ENCODE data around the gene WFDC1. TPM values are rescaled to one million over a fixed set of nuclear protein-coding genes. Genes with fewer than 3 reads are reported as not detected.

The WFDC1 gene
- polyA plus RNA-seq, 10 donors = 0.77 to 2.6 (median 1.5) TPM

DNA sequence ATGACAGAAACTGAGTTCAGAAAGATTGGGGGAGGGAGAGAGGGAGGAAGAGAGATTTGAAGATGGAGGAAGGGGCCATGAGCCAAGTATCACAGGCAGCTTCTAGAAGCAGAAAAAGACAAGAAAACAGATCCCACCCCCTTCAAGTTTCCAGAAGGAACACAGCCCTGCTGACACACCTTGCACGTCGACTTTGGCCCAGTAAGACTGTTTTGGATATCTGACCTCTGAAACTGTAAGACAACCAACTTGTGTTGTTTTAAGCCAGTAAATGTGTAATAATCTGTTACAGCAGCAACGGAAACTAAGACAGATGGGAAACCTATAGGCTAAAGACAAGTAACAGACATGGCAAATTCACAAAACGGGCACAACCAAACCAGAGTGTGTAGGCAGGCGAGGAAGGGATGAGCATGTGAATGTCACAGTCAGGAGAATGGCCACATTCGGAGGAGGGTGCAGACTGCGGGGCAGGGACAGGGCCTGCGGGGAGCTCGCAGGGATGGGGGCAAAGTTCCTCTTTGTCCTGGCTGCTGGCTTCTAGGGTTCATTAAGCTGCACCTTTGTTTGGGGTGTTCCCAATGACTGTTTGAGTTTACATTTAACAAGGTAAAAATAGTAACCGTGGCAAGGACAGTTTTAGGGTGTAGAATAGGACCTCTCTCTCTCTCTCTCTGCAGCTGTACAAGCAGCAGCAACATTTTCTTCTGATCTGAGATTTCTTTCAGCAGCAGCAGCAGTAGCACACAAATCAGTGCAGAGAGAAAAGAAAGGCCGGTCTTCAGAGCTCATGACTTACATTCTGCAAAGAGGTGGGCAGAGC, 55.4 kb downstream of the WFDC1 start:
- DNase-seq = no peak

DNA sequence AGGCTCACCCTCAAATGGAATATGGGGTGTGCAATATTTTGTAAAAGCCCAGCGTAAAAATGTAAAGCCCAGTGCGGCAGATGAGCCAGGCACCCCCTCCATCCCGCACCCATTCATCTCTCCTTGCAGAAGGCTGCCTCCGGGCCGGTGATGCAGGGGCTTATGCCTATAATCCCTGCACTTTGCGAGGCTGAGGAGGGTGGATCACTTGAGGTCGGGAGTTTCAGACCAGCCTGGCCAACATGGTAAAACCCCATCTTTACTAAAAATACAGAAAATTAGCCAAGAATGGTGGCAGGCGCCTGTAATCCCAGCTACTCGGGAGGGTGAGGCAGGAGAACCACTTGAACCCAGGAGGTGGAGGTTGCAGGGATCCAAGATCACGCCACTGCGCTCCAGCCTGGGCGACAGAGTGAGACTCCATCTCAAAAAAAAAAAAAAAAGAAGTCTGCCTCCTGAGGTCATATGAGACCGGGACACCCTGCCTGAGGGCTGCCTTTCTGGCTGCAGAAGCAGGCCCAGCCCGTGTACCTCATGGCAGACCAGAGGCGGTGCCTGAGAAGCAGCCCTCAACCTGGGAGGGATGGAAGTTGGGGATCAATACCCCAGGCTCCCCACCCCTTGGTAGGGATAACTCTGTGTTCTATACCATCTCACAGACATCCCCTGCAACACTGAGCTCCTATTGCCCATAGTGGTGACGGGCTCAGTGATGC, 56.2 kb downstream of the WFDC1 start:
- DNase-seq = no peak

DNA sequence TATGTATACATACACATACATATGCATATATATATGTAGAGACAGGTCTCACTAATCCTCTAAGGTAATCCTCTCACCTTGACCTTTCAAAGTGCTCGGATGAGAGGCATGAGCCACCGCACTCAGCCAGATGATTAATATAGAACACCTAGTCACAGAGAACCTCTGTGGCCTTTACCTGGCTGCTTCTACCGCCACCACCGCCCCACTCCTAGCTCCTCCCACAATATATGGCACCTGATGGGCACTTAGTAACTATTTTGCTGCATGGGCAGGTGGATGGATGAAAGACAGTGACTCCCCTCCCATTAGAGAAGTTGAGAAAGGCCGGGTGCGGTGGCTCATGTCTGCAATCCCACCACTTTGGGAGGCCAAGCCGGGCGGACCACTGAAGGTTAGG, 57.0 kb downstream of the WFDC1 start:
- DNase-seq = no peak

DNA sequence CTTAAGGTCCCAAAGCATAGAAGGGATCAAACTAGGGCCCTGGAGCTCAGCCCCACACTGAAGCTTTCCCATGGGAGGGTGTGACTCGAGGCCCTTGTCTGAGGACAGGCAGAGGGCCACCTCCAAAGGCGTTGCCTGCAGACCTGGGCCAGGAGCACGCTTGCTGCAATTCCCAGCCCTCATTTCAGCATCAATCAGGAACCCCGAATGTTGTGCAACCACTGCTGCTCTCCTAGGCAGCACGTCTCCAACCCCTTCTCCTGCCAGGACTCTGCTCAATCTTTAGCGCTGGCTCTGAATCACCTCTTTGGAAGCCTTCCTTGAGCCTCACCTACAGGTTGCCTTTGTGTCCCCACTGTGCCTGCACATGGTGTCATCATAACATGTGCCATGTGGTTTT, 59.6 kb downstream of the WFDC1 start:
- DNase-seq = no peak

DNA sequence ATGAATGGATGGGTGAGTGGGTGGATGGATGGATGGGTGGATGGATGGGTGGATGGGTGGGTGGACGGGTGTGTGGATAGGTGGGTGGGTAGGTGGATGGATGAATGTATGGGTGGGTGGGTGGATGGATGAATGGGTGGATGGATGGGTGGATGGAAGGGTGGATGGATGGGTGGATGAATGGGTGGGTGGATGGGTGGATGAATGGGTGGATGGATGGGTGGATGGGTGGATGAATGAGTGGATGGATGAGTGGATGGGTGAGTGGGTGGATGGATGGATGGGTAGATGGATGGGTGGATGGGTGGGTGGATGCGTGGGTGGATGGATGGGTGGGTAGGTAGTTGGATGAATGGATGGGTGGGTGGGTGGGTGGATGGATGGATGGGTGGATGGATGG, 60.5 kb downstream of the WFDC1 start:
- DNase-seq = no peak

DNA sequence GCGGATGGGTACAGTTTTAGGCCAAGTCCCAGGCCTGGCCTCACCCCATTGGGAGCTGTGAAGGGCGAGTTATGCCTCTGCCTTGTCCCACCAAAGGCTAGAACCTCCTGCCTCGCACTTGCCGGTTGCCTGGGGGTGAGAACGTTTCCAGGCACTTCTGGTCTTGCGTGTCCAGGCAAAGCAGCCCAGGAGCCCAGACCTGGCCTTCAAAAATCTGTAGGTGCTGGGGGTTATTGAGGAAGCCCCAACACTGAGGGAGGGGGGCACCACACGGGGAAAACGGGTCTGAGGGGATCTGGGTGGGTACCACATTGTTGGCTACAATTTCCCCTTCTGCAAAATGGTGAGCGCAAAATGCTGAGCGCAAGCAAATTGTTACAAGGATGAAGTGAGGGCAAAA, 61.5 kb downstream of the WFDC1 start:
- DNase-seq = no peak

DNA sequence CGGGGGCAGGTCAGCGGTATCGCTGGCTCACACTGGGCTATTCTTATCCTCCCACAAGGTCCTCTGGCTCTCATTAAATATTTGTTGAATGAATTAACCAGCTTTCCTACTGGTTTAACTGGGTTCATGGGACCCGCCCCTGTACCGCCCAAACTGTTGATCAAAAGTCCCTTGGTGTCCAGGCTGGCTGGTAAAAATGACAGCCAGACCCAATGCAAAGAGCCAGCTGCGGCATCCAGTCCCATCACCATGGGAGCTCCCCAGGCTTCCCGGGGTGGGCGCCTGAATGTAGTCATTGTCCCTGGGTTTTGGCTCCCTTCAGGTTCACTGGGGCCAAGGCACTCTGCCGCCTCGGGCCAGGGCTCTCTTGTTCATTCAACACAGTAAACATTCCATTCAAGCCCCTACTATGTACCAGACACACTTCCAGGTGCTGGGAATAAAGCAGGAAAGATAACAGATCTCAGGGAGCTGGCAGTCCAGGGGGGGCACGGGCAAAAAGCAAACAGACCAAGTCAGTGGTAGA, 62.0 kb downstream of the WFDC1 start:
- no peak for DNase-seq

DNA sequence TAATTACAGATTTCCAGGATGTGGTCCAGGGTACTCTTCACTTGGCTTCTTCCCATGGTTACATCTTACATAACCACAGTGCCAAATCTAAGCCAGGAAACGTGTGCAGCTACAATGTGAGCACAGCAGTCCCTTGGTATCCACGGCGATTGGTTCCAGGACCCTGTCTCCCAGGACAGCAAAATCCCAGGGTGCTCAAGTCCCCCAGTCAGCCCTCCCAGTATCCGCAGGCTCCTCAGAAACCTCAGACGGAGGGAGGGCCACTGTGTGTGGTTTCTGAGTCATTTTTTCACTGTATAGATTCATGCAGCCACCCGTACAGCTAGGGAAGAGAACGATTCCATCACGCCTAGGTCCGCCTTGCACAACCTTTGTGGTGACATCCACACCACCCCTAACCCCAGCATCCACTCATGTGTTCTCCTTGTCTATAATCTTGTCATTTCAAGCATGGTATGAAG, 62.5 kb downstream of the WFDC1 start:
- DNase-seq = no peak

DNA sequence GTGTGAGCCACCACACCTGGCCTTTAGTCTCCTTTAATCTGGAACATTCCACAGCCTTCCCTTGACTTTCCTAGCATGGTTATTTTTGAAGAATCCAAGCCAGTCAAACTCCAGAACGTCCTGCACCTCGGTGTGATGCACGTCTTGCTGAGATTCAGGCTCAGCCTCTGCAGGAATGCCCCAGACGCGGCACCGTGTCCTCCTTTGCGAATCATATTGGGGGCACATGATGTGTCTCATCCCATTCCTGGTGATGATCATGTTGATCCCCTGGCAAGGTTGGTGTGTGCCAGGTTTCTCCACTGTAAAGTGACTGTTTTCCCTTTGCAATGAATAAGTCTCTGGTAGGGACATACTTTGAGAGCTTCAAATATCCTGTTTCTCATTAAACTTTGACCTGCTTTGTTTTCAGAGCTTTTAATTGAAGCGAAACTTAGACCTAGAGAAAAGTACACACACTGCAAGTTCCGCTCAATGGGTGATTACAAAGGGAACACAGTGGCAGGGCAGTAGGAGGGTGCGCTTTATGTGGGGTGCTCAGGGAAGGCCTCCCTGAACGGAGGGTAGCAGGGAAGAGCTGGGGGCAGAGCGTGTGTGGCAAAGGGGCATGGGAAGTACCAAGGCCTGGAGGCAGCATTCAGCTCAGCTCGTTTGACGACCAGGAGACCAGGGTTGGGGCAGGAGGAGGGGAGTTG, 64.1 kb downstream of the WFDC1 start:
- DNase-seq = no peak

DNA sequence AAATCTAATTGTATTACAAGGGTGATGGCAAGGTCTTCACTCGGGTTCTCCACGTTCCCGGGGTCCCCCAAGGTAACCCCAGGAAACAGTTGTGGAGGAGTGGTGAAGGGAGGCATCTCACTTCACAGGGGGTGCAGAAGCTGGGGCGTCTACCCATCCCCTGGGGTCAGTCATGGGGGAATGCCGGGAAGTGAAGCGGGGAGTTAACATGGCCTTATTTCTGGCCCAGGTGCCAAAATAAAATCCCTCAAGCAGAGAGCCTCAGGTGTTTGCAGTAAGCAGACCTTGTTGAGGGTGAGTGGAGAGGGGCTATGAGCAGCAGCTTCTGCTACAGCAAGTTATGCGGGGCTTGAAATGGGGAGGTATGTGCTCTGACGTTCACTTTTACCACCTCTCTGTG, 64.6 kb downstream of the WFDC1 start:
- no peak for DNase-seq

DNA sequence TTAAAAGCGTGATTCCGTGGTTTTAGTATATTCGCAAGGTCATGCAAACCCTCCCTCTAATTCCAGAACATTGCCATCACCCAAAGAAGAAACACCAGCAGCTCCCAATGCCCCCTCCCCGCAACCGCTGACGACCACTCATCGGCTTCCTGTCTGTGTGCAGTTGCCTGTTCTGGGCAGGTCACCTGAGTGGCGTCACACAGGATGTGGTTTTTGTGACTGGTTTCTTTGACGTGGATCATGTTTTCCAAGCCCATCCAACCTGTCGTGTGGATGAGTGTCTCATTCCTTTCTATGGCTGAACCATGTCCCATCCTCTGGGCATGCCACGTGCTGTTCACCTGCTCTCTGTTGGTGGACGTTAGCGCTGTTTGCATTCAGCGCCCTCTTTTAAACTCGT, 65.5 kb downstream of the WFDC1 start:
- DNase-seq = no peak

DNA sequence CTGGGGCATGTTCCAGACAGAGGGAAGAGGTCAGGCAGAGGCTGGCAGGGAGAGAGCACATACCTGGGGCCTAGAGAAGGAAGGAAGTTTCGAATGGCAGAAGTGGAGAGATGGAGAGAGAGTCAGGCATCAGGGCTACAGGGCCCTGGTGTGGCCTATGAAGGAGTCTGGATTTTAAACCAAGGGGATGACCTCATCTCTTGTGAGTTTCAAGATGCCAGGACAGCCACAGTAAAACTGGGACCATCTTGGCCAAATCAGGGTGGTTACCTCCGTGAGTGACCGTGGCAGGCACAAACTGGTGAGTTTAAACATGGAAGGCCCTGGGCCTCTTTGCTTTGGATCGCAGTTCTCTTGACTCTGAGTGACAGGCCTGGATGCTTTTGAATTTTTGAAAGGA, 66.1 kb downstream of the WFDC1 start:
- no peak for DNase-seq

DNA sequence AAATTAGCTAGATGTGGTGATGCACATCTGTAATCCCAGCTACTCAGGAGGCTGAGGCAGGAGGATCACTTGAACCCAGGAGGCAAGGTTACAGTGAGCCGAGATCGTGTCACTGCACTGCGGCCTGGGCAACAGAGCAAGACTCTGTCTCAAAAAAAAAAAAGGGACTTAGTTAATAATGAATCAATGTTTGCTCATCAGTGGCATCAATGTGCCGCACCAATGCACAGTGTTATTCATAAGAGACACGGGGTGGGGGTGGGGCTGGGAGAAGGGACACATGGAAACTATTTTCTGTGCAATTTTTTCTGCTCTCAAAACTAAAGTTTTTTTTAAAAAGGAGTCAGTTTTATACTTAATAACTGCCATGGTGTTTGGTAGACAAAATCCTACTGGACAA, 66.9 kb downstream of the WFDC1 start:
- DNase-seq = no peak

DNA sequence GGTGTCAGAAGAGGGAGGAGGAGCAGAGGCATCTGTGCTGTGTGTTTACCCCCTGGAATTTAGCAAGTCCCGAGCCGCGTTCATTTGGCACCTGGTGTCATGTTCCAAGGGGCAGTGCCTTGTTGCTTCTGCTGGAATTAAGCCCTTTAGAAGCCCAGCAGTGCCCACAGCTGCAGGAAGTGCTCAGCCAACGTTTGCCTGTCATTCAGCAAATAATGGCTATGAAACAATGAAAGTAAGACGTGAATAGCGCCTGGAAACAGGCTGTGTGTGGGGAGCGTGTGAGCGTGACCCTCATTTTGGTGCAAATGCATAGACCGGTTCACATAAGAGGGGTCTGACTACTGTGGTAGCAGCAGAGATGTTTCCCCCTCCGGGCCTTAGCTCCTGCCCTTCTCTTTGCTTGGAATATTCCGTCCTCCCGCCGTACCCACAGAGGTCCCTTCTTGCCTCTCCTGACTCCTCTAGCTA, 67.8 kb downstream of the WFDC1 start:
- DNase-seq = no peak

DNA sequence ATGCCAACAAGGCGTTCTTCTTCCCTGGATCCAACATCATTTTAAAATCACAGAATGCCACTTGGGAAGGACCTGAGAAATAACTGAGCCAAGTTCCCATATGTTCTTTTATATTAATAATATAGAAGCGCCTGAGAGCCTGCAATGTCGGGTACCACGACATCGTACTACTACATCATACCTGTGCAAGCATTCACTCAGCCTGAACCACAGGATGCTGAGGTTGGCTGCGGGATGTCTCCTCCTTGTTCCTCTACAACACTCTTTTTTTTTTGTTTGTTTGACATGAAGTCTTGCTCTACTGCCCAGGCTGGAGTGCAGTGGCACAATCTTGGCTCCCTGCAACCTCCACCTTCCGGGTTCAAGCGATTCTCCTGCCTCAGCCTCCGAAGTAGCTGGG, 71.5 kb downstream of the WFDC1 start:
- DNase-seq = no peak

DNA sequence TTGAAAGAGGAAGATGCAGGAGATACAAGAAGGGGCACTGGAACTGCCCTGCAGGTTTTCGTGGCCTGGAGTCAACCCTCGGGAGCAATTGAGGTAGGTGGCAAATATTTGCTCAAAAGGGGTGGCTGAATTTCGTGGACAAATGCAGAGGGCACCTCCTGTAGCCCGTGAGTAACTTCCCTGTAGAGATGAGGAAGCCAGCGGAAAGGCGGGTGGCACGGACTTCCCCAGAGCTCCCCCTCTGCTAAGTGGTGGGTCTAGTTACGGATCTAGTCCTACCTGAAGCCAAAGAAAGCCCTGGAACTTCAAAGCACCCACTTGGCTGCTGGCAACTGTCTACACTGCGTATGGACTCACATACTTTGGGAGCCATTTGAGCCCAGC, 72.6 kb downstream of the WFDC1 start:
- no peak for DNase-seq

DNA sequence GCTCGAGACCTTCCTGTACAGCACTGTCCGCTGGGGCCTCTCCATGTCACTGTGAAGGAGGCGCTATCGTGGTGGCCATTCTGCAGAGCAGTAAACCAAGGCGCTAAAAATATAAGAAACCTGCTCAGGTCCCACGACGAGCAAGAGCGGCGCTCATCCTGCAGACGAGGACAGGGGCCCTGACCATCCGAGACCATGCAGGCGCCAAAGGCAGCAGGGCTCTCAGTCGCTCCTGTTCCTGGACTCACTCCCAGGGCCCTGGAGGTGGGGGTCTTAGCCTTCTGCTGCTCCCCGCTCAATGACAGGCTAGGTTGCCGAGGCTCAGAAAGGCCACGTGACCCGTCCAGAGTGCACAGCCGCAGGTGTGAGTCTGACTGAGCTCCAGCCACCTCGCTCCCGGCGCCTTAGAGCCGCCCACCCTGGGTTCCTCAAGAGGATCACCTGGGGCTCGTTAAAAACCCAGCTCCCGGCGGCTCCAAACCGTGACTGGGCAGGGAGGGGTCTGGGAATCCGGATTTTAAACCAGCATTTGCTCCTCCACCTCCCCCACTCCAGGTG, 73.2 kb downstream of the WFDC1 start:
- DNase-seq = no peak

DNA sequence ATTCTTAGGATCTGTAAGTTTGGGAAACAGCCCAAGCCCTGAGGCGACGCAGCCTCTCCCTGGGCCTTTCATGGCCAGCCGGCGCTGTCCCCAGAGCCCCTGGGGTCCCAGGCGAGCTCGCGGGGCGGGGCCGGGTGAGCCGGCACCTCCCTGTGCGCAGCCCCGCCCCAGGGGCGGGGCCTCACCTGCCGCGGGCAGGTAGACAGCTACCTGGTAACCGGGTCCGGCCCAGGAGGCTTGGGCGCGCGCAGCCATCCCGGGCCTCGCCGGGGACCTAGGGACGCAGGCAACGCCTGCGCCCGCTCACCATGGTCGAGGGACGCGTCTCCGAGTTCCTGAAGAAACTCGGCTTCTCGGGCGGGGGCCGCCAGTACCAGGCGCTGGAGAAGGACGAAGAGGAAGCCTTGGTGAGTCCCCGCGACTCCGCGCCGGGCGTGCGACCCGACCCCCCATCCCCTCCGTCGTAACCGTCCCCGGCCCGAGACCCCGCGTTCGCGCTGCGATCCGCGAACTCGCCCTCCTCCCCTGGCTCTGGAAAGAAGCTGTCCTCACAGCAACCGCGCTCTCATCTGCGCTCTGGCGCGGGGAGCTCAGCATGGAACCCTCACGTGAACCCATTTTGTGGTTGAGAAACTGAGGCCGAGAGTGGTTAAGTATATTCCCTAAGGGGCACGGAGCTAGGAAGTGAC, 73.8 kb downstream of the WFDC1 start, which contains the start of gene ATP2C2:
Gene ATP2C2 (plus strand): TSS at position 231 of the 689 bp plus-strand sequence. CDS start 78 bp downstream, at position 309.
- DNase-seq = no peak

DNA sequence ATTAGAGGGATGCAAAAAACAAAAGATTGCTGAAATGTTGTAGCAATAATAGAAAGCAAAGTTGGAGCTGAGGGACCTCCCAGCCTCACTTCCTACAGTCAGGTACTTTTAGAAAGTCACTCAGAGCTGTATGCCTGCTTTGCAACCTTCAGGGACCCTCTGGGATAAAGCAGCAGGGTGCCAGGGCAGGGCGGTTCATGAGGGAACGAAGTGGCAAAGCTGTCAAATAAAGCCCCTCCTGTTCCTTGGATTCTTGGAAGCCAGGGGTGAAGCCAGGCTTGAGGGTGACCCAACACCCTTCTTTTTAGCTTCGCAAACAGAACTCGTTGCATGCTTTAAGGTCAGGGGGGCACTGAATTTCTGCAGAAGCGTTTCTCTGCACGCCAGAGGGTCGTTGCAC, 74.4 kb downstream of the WFDC1 start:
- DNase-seq = no peak

DNA sequence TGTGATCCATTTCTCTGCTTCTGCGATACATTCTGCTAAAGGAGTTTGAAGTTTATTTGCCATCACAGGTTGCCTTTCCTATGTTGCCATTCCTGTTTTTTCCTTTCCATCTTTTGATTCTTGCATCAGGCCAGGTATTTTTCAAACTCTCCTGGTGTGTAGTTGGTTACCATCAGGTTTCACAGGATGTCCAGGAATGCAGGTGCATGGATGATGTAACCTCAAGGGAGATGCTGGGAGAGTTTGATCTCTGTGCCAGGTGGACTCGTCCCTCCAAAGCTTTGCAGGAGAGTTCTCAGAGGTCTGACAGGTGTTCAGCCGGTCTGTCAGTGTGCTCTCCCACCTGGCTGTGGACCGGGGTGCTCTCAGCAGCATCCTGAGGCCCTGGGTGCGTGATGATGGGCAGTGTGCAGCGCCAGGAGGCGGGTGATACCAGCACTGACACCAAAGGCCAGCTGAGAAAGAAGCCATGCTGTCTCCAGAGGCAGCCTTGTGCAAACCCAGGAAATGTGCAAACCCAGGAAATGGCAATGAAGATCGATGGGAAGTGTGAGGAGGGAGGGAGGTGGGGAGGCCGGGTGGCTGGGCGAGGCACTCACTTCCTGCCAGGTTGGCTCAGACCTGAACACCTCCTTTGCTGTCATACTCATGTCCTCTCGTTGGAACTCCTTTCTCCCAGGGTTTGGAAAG, 75.4 kb downstream of the WFDC1 start:
- no peak for DNase-seq

Measured in muscle of back (tissue), 11 donors.